Keratinocyte (primary cell): ENCODE data around the gene CEP63. TPM values are rescaled to one million over a fixed set of nuclear protein-coding genes. Genes with fewer than 3 reads are reported as not detected.

Experiments
- DNase-seq: peaks from one replicate; pipeline ENCODE4 v3.0.0-alpha.2; 2011; ENCODE audit warnings: low read depth, missing footprints, low spot score
- FAIRE-seq: peaks from 2 replicates; lab custom pipeline; 2011; peaks lifted over from hg19 to GRCh38; lab: Jason Lieb, UNC
- H2AFZ ChIP-seq: 2 replicates; pipeline ENCODE4 v1.6.0; 2012; ENCODE audit warnings: low read length, control low read depth, inconsistent platforms; ENCODE audit not compliant: control insufficient read depth
- H3K27ac ChIP-seq: 2 replicates; pipeline ENCODE4 v1.5.1; 2011; ENCODE audit warnings: low read length; ENCODE audit not compliant: control insufficient read depth, insufficient read depth
- H3K27me3 ChIP-seq: 3 replicates; pipeline ENCODE4 v1.6.0; 2011; ENCODE audit warnings: low read length; ENCODE audit not compliant: control insufficient read depth, insufficient read depth; ENCODE audit errors: extremely low read depth
- H3K36me3 ChIP-seq, 2 experiments: 2 replicates in 1 of 2; 3 replicates in 1 of 2; pipeline ENCODE4 v1.5.1; 2011; ENCODE audit warnings: low read length in 2 of 2, mild to moderate bottlenecking in 1 of 2; ENCODE audit not compliant: control insufficient read depth in 2 of 2, insufficient read depth in 2 of 2; ENCODE audit errors: extremely low read depth in 1 of 2
- H3K4me1 ChIP-seq: 3 replicates; pipeline ENCODE4 v1.5.1; 2011; ENCODE audit warnings: low read length; ENCODE audit not compliant: control insufficient read depth, insufficient read depth; ENCODE audit errors: extremely low read depth
- H3K4me2 ChIP-seq: 3 replicates; pipeline ENCODE4 v1.6.0; 2011; ENCODE audit warnings: low read depth, low read length; ENCODE audit not compliant: control insufficient read depth, insufficient read depth; ENCODE audit errors: extremely low read depth
- H3K4me3 ChIP-seq, 3 experiments: fragments of 200-600 bp in 1 of 3; sonication (generic) in 1 of 3; 2 replicates in 2 of 3; 3 replicates in 1 of 3; pipeline ENCODE4 v1.5.1; 2011 to 2016; ENCODE audit warnings: low read length in 3 of 3, mild to moderate bottlenecking in 3 of 3, control low read depth in 2 of 3, inconsistent platforms in 1 of 3, low read depth in 1 of 3, mixed read lengths in 1 of 3, mixed run types in 1 of 3, moderate library complexity in 1 of 3; ENCODE audit not compliant: control insufficient read depth in 2 of 3, insufficient read depth in 2 of 3; ENCODE audit errors: extremely low read depth in 1 of 3
- H3K79me2 ChIP-seq: 2 replicates; pipeline ENCODE4 v1.6.0; 2012; ENCODE audit warnings: low read length; ENCODE audit not compliant: control insufficient read depth, insufficient read depth
- H3K9ac ChIP-seq: 3 replicates; pipeline ENCODE4 v1.6.0; 2011; ENCODE audit warnings: low read length; ENCODE audit not compliant: control insufficient read depth, insufficient read depth; ENCODE audit errors: extremely low read depth
- H3K9me1 ChIP-seq: 3 replicates; pipeline ENCODE4 v1.6.0; 2011; ENCODE audit warnings: low read length; ENCODE audit not compliant: control insufficient read depth, insufficient read depth; ENCODE audit errors: extremely low read depth
- H3K9me3 ChIP-seq: 2 replicates; pipeline ENCODE4 v1.5.1; 2012; ENCODE audit warnings: low read depth, low read length; ENCODE audit not compliant: control insufficient read depth
- H4K20me1 ChIP-seq: 3 replicates; pipeline ENCODE4 v1.6.0; 2011; ENCODE audit warnings: low read length; ENCODE audit not compliant: control insufficient read depth, insufficient read depth; ENCODE audit errors: extremely low read depth
- CTCF ChIP-seq, 3 experiments: IDR thresholded peaks in 1 of 3; conservative IDR thresholded peaks in 1 of 3; optimal IDR thresholded peaks in 1 of 3; 2 replicates in 2 of 3; 3 replicates in 1 of 3; pipeline versions ENCODE3 to v1.5.1; 2011; ENCODE audit warnings: low read length in 3 of 3, mild to moderate bottlenecking in 3 of 3, moderate library complexity in 2 of 3, control low read depth in 1 of 3, inconsistent platforms in 1 of 3; ENCODE audit not compliant: insufficient read depth in 2 of 3; ENCODE audit errors: extremely low read depth in 1 of 3
- EZH2 ChIP-seq: IDR thresholded peaks from one replicate; pipeline ENCODE4 v1.6.1; 2012; ENCODE audit warnings: inconsistent platforms, mild to moderate bottlenecking, low read length, moderate library complexity
- dilution Hi-C: fragments of 300-500 bp; cut with MboI; formaldehyde crosslinking; loops from one replicate; pipeline ENCODE4 v1.7.0; 2020; ENCODE audit warnings: low sequenced_read_pairs; ENCODE audit not compliant: extremely low pct_ligation_motif_present
- polyA plus RNA-seq, 5 experiments: library from polyadenylated mRNA; depleted of rRNA in 3 of 5; stranded (reverse) in 3 of 5; stranded (forward) in 1 of 5; unstranded in 1 of 5; fragments of >200 nt; gene quantifications; 1 replicate in 1 of 5; 2 replicates in 3 of 5; 3 replicates in 1 of 5; pipeline versions ENCODE4 v1.2.1 to v1.2.3, GENCODE V29; 2011 to 2012; ENCODE audit warnings: missing spikeins in 2 of 5, low read depth in 1 of 5, low replicate concordance in 1 of 5

CEP63 gene
- polyA plus RNA-seq, 1 donor (not counting 4 experiments of a cell fraction or from before 2014, with no cell fraction given), result 10.1 TPM

- no peak overlapping the region for H2AFZ ChIP-seq
- no peaks in the 10 kb centered on the region for H3K9me3 ChIP-seq
- dilution Hi-C loops, result no loop called here
- peaks cover 6% of the 10 kb centered on the region for H3K27me3 ChIP-seq
- no peak for DNase-seq
- no peak overlapping the region for H3K4me3 ChIP-seq
- H3K79me2 ChIP-seq, result no peaks in the 10 kb centered on the region
- no peak overlapping the region for H3K9ac ChIP-seq
- H3K9me1 ChIP-seq, result no peaks in the 10 kb centered on the region
- no peaks in the 10 kb centered on the region for H3K36me3 ChIP-seq
- no peaks in the 10 kb centered on the region for H4K20me1 ChIP-seq
- no peak for TF ChIP-seq CTCF (optimal IDR thresholded peaks at IDR 0.05 in 1 of 3, IDR thresholded peaks at IDR 0.05 in 1 of 3, conservative IDR thresholded peaks at IDR 0.05 in 1 of 3; ENCODE audit: extremely low read depth in 1 of 3, insufficient read depth in 2 of 3, low read length in 3 of 3)
- no peak for TF ChIP-seq EZH2
- no peak for FAIRE-seq
- H3K4me2 ChIP-seq, result no peak overlapping the region
- peaks cover 13% of the 10 kb centered on the region for H3K4me1 ChIP-seq
- no peak overlapping the region for H3K27ac ChIP-seq
Observed at GRCh38 chr3:134602440-134602814, 116.6 kb downstream of the CEP63 start.

- dilution Hi-C loops, result no loop called here
- no peak overlapping the region for H3K4me2 ChIP-seq
- H3K9me1 ChIP-seq, result no peaks in the 10 kb centered on the region
- no peak overlapping the region for H2AFZ ChIP-seq
- no peak overlapping the region for H3K4me3 ChIP-seq
- peaks cover 6% of the 10 kb centered on the region for H3K4me1 ChIP-seq
- no peaks in the 10 kb centered on the region for H4K20me1 ChIP-seq
- DNase-seq (no peak), FAIRE-seq (no peak)
- H3K27me3 ChIP-seq, result peaks cover 6% of the 10 kb centered on the region
- no peaks in the 10 kb centered on the region for H3K79me2 ChIP-seq
- H3K9me3 ChIP-seq, result no peaks in the 10 kb centered on the region
- no peak overlapping the region for H3K9ac ChIP-seq
- no peak overlapping the region for H3K27ac ChIP-seq
- no peaks in the 10 kb centered on the region for H3K36me3 ChIP-seq
- TF ChIP-seq EZH2, result no peak
- TF ChIP-seq CTCF (optimal IDR thresholded peaks at IDR 0.05 in 1 of 3, IDR thresholded peaks at IDR 0.05 in 1 of 3, conservative IDR thresholded peaks at IDR 0.05 in 1 of 3; ENCODE audit: extremely low read depth in 1 of 3, insufficient read depth in 2 of 3, low read length in 3 of 3), result no peak
Observed at GRCh38 chr3:134603480-134603879, 117.6 kb downstream of the CEP63 start.
